Hepatocyte (in vitro differentiated cells): ENCODE results near the gene TMEM11. TPM values are rescaled to one million over a fixed set of nuclear protein-coding genes. Genes with fewer than 3 reads are reported as not detected.

Experiments used
- DNase-seq: peaks from one replicate; pipeline ENCODE4 v3.0.0-alpha.2; 2016; ENCODE audit warnings: low spot score
- H2AFZ ChIP-seq: fragments of 200-600 bp; sonication (generic); 2 replicates; pipeline ENCODE4 v1.6.0; 2016; ENCODE audit warnings: antibody characterized with exemption, mild to moderate bottlenecking
- H3K27ac ChIP-seq: fragments of 200-600 bp; sonication (generic); 2 replicates; pipeline ENCODE4 v1.5.1; 2016; ENCODE audit warnings: mild to moderate bottlenecking
- H3K27me3 ChIP-seq: fragments of 200-600 bp; sonication (generic); 2 replicates; pipeline ENCODE4 v1.6.1; 2016
- H3K36me3 ChIP-seq: fragments of 200-600 bp; sonication (generic); replicated peaks from 2 replicates; pipeline ENCODE4 v1.5.1; 2016; ENCODE audit warnings: low read depth; ENCODE audit not compliant: insufficient read depth
- H3K4me1 ChIP-seq: fragments of 200-600 bp; sonication (generic); 2 replicates; pipeline ENCODE4 v1.5.1; 2016; ENCODE audit warnings: mild to moderate bottlenecking, moderate library complexity; ENCODE audit not compliant: insufficient read depth
- H3K4me2 ChIP-seq: fragments of 200-600 bp; sonication (generic); 2 replicates; pipeline ENCODE4 v1.6.0; 2016
- H3K4me3 ChIP-seq: fragments of 200-600 bp; sonication (generic); 2 replicates; pipeline ENCODE4 v1.5.1; 2016; ENCODE audit warnings: mild to moderate bottlenecking
- H3K79me2 ChIP-seq: fragments of 200-600 bp; sonication (generic); 2 replicates; pipeline ENCODE4 v1.6.0; 2017; ENCODE audit warnings: mild to moderate bottlenecking
- H3K9me2 ChIP-seq: fragments of 200-600 bp; sonication (generic); replicated peaks from 2 replicates; pipeline ENCODE4 v1.6.0; 2017; ENCODE audit warnings: mild to moderate bottlenecking; ENCODE audit not compliant: insufficient read depth
- H3K9me3 ChIP-seq: fragments of 200-600 bp; sonication (generic); 2 replicates; pipeline ENCODE4 v1.5.1; 2016; ENCODE audit warnings: low read depth, mild to moderate bottlenecking
- H4K20me1 ChIP-seq: fragments of 200-600 bp; sonication (generic); 2 replicates; pipeline ENCODE4 v1.6.0; 2016; ENCODE audit warnings: mild to moderate bottlenecking; ENCODE audit not compliant: insufficient read depth, poor library complexity, severe bottlenecking
- EZH2 ChIP-seq: fragments of 200-600 bp; sonication (generic); IDR thresholded peaks from 2 replicates; pipeline ENCODE4 v1.6.1; 2016; ENCODE audit warnings: antibody characterized with exemption, mild to moderate bottlenecking, borderline replicate concordance
- EZH2phosphoT487 ChIP-seq: fragments of 200-600 bp; sonication (generic); IDR thresholded peaks from one replicate; pipeline ENCODE4 v1.6.1; 2018; ENCODE audit warnings: antibody characterized with exemption, mild to moderate bottlenecking, low read depth, moderate library complexity; ENCODE audit not compliant: unreplicated experiment, severe bottlenecking
- WGBS: methylation state at CpG from one replicate; pipeline ENCODE4 v1.1.6; 2016; ENCODE audit warnings: low lambda C conversion rate; ENCODE audit errors: missing lambda C conversion rate; 5-methylcytosine and 5-hydroxymethylcytosine counted together
- polyA plus RNA-seq: library from polyadenylated mRNA; unstranded; fragments of >200 nt; fragmentation: Nextera tagmentation; extraction: Ambion mirVana; gene quantifications from 2 replicates; pipeline ENCODE4 v1.2.1, GENCODE V29; 2016
- total RNA-seq: library from RNA; depleted of rRNA; stranded (reverse); fragments of >200 nt; gene quantifications from 2 replicates; pipeline ENCODE4 v1.2.3, GENCODE V29; 2014
- TF ChIP-seq, protein P1 (sequence below): fragments of 200-600 bp; sonication (generic); IDR thresholded peaks from 2 replicates; pipeline ENCODE4 v1.5.1; 2016; ENCODE audit warnings: antibody characterized with exemption, mild to moderate bottlenecking; ENCODE audit not compliant: poor library complexity

Gene TMEM11
- total and polyA plus RNA-seq, 2 experiments from 2014 or later = 21.6 to 78.1 TPM

DNA sequence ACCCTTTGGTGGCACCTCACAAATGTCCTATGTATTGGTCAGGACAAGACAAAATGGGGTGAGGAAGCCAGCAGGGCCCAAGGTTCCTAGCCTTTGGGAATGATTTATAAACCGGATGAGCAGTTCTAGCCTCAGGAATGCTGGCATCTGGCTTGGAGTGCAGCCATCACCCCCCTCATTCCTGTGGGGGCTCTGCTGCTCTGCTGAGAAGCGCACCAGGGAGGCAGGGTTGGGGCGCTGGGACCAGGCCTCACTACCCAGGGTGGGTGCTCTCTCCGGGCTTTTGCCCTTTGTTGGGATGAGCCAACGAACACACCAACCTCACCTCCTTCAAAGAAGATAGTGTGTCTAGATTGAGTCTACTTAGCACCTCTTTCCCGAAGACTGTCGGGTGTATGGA, 39.2 kb downstream of the TMEM11 start:
- no peak overlapping the region for H3K27ac ChIP-seq
- no peak overlapping the region for H3K4me3 ChIP-seq
- H3K36me3 ChIP-seq = no peaks in the 10 kb centered on the region
- no peaks in the 10 kb centered on the region for H3K79me2 ChIP-seq
- no peaks in the 10 kb centered on the region for H4K20me1 ChIP-seq
- H3K27me3 ChIP-seq = no peaks in the 10 kb centered on the region
- H3K4me1 ChIP-seq = no peaks in the 10 kb centered on the region
- H3K9me3 ChIP-seq = no peaks in the 10 kb centered on the region
- H2AFZ ChIP-seq = no peak overlapping the region
- TF ChIP-seq EZH2phosphoT487 = no peak
- no peak for TF ChIP-seq EZH2
- TF ChIP-seq, protein P1, sequence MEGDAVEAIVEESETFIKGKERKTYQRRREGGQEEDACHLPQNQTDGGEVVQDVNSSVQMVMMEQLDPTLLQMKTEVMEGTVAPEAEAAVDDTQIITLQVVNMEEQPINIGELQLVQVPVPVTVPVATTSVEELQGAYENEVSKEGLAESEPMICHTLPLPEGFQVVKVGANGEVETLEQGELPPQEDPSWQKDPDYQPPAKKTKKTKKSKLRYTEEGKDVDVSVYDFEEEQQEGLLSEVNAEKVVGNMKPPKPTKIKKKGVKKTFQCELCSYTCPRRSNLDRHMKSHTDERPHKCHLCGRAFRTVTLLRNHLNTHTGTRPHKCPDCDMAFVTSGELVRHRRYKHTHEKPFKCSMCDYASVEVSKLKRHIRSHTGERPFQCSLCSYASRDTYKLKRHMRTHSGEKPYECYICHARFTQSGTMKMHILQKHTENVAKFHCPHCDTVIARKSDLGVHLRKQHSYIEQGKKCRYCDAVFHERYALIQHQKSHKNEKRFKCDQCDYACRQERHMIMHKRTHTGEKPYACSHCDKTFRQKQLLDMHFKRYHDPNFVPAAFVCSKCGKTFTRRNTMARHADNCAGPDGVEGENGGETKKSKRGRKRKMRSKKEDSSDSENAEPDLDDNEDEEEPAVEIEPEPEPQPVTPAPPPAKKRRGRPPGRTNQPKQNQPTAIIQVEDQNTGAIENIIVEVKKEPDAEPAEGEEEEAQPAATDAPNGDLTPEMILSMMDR = no peak
- 89% methylated on average over 7 of the region's 7 CpGs for WGBS
- DNase-seq = no peak
- no peak overlapping the region for H3K4me2 ChIP-seq
- no peaks in the 10 kb centered on the region for H3K9me2 ChIP-seq

DNA sequence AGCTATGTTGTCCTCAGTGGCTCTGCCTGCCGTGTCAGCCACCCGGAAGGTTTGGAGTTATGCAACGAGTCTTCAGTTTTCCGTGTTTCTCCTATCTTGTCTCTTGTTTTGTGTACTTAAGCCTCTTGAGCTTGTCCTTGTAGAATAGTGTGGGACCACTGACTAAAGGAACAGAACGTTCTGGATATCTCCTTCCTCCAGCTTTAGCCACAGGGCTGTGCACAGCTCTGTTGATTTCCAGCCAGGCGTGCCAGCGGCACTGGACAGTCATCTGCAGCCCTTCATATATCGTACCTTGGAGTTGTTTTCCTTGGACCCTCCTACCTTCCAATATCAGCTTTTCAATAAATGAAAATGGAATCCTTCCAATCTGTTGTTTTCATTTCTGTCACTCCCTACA, 39.8 kb downstream of the TMEM11 start:
- no peak for TF ChIP-seq EZH2
- TF ChIP-seq EZH2phosphoT487 = no peak
- TF ChIP-seq, protein P1 = no peak
- no peak overlapping the region for H3K4me3 ChIP-seq
- H3K4me1 ChIP-seq = no peaks in the 10 kb centered on the region
- H3K27me3 ChIP-seq = no peaks in the 10 kb centered on the region
- no peaks in the 10 kb centered on the region for H3K79me2 ChIP-seq
- H2AFZ ChIP-seq = no peak overlapping the region
- DNase-seq = no peak
- H3K9me3 ChIP-seq = no peaks in the 10 kb centered on the region
- no peak overlapping the region for H3K4me2 ChIP-seq
- no peaks in the 10 kb centered on the region for H3K9me2 ChIP-seq
- no peaks in the 10 kb centered on the region for H3K36me3 ChIP-seq
- H3K27ac ChIP-seq = no peak overlapping the region
- 92% methylated on average over 8 of the region's 8 CpGs for WGBS
- H4K20me1 ChIP-seq = no peaks in the 10 kb centered on the region

DNA sequence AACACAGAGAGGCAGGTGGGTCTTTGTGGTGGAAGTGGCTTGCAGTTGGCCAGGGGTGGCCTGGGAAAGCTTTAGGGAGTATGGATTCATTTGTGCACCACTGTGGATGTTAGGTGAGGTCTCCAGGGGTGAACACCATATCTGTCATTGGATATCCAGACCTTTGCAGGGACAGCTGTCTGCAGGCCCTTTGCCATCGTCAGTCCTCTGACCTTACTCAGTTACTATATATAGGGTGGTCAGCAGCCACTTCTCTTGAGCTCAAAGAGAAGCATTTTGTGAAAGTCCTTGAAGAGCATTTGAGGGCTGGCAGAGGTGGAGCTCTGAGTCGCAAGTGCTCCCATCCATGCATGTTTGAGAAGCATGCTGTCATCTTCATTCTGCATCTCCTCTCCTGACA, 40.4 kb downstream of the TMEM11 start:
- H3K9me2 ChIP-seq = no peaks in the 10 kb centered on the region
- H3K9me3 ChIP-seq = no peaks in the 10 kb centered on the region
- H3K27me3 ChIP-seq = no peaks in the 10 kb centered on the region
- H3K4me3 ChIP-seq = no peak overlapping the region
- no peak for TF ChIP-seq EZH2
- no peak for TF ChIP-seq EZH2phosphoT487
- TF ChIP-seq, protein P1 = no peak
- no peak for DNase-seq
- no peak overlapping the region for H3K4me2 ChIP-seq
- no peak overlapping the region for H2AFZ ChIP-seq
- H3K27ac ChIP-seq = no peak overlapping the region
- WGBS = 100% methylated on average over 2 of the region's 2 CpGs
- H4K20me1 ChIP-seq = no peaks in the 10 kb centered on the region
- no peaks in the 10 kb centered on the region for H3K4me1 ChIP-seq
- H3K36me3 ChIP-seq = no peaks in the 10 kb centered on the region
- H3K79me2 ChIP-seq = peaks cover 3% of the 10 kb centered on the region

DNA sequence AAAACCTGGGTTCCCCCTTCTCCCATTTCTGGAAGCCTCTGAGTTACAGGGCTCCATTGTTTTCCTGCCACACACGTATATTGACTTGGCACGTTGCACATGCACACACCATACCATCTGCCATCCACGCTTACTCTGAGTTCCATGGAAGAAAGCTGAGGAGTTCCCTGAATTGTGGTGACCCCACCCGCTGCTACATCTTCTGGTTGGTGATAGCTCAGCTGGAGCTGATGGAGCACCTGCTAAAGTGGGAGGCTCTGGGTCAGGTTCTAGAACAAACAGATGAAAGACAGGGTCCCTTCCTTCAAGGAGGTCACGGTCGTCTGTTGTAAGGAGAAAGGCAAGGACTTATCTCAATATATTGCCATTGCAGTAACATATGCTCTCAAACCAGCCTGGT, 41.1 kb downstream of the TMEM11 start:
- H4K20me1 ChIP-seq = no peaks in the 10 kb centered on the region
- DNase-seq = no peak
- WGBS = 98% methylated on average over 6 of the region's 6 CpGs
- no peak overlapping the region for H3K27ac ChIP-seq
- no peaks in the 10 kb centered on the region for H3K27me3 ChIP-seq
- no peaks in the 10 kb centered on the region for H3K9me3 ChIP-seq
- peaks cover 3% of the 10 kb centered on the region for H3K79me2 ChIP-seq
- H3K4me1 ChIP-seq = no peaks in the 10 kb centered on the region
- H3K36me3 ChIP-seq = no peaks in the 10 kb centered on the region
- H2AFZ ChIP-seq = no peak overlapping the region
- H3K9me2 ChIP-seq = no peaks in the 10 kb centered on the region
- no peak overlapping the region for H3K4me3 ChIP-seq
- TF ChIP-seq EZH2phosphoT487 (no peak), EZH2 (no peak)
- TF ChIP-seq, protein P1 = no peak
- no peak overlapping the region for H3K4me2 ChIP-seq
